ENCODE results near the gene PRSS1. TPM values are rescaled to one million over a fixed set of nuclear protein-coding genes. Genes with fewer than 3 reads are reported as not detected.

PRSS1 gene
- total RNA-seq, 1 experiment from 2014 or later, result not detected

GRCh38 chr7:142792129-142792528 is 42.9 kb downstream of the PRSS1 start:
- intact Hi-C loops (cut with micrococcal nuclease), result no loop called here
- BruUV-seq (replicated peaks), result no TSS peak
- CTCF ChIA-PET, result interaction anchor here (2.2 to 2.9 kb wide), 4 partner anchors 9 to 188 kb away, joined by 11 to 17 read pairs (median 15); no protein-coding TSS in a partner anchor
- Mint-ChIP-seq H3K36me3 (ENCODE audit: insufficient read depth, unreplicated experiment) (no peaks in the 10 kb centered on the region), H3K9me3 (ENCODE audit: unreplicated experiment) (no peaks in the 10 kb centered on the region), H3K4me1 (ENCODE audit: insufficient read depth, unreplicated experiment) (peaks cover 11% of the 10 kb centered on the region), H3K27me3 (ENCODE audit: insufficient read depth, unreplicated experiment) (peaks cover 59% of the 10 kb centered on the region), H3K4me3 (ENCODE audit: unreplicated experiment) (no peak overlapping the region), H3K27ac (ENCODE audit: low read depth, unreplicated experiment) (no peak overlapping the region)
- DNase-seq (ENCODE audit: unreplicated experiment), result no peak
- TF ChIP-seq CTCF (IDR thresholded peaks at IDR 0.05; ENCODE audit: unreplicated experiment), result no peak
- POLR2A ChIA-PET, result no interaction called here

- no peak overlapping the region for H3K4me3 Mint-ChIP-seq (ENCODE audit: unreplicated experiment)
- no peaks in the 10 kb centered on the region for H3K36me3 Mint-ChIP-seq (ENCODE audit: insufficient read depth, unreplicated experiment)
- H3K27ac Mint-ChIP-seq (ENCODE audit: low read depth, unreplicated experiment), result no peak overlapping the region
- no peak for TF ChIP-seq CTCF (IDR thresholded peaks at IDR 0.05; ENCODE audit: unreplicated experiment)
- no peak for DNase-seq (ENCODE audit: unreplicated experiment)
- H3K4me1 Mint-ChIP-seq (ENCODE audit: insufficient read depth, unreplicated experiment), result peaks cover 11% of the 10 kb centered on the region
- intact Hi-C loops (cut with micrococcal nuclease), result no loop called here
- no TSS peak for BruUV-seq (replicated peaks)
- ChIA-PET POLR2A (interaction anchor here (0.6 kb wide), 1 partner anchor 13 kb away, joined by 3 read pairs; no protein-coding TSS in a partner anchor), CTCF (interaction anchor here (2.2 to 2.7 kb wide), 3 partner anchors 10 to 188 kb away, joined by 11 to 17 read pairs (median 17); no protein-coding TSS in a partner anchor)
- H3K9me3 Mint-ChIP-seq (ENCODE audit: unreplicated experiment), result no peaks in the 10 kb centered on the region
- H3K27me3 Mint-ChIP-seq (ENCODE audit: insufficient read depth, unreplicated experiment), result peaks cover 63% of the 10 kb centered on the region
Observed at GRCh38 chr7:142792593-142792992, 43.3 kb downstream of the PRSS1 start.

GRCh38 chr7:142793156-142793555 is 43.9 kb downstream of the PRSS1 start:
- ChIA-PET POLR2A (interaction anchor here (0.6 kb wide), 1 partner anchor 12 kb away, joined by 3 read pairs; no protein-coding TSS in a partner anchor), CTCF (interaction anchor here (0.6 to 2.7 kb wide), 7 partner anchors 10 to 1648 kb away, joined by 3 to 17 read pairs (median 4); no protein-coding TSS in a partner anchor)
- no peaks in the 10 kb centered on the region for H3K36me3 Mint-ChIP-seq (ENCODE audit: insufficient read depth, unreplicated experiment)
- H3K4me3 Mint-ChIP-seq (ENCODE audit: unreplicated experiment), result no peak overlapping the region
- peaks cover 11% of the 10 kb centered on the region for H3K4me1 Mint-ChIP-seq (ENCODE audit: insufficient read depth, unreplicated experiment)
- no TSS peak for BruUV-seq (replicated peaks)
- no peak overlapping the region for H3K27ac Mint-ChIP-seq (ENCODE audit: low read depth, unreplicated experiment)
- H3K9me3 Mint-ChIP-seq (ENCODE audit: unreplicated experiment), result no peaks in the 10 kb centered on the region
- DNase-seq (ENCODE audit: unreplicated experiment), result no peak
- H3K27me3 Mint-ChIP-seq (ENCODE audit: insufficient read depth, unreplicated experiment), result peaks cover 64% of the 10 kb centered on the region
- intact Hi-C loops (cut with micrococcal nuclease), result no loop called here
- no peak for TF ChIP-seq CTCF (IDR thresholded peaks at IDR 0.05; ENCODE audit: unreplicated experiment)

GRCh38 chr7:142795339-142795863 is 46.1 kb downstream of the PRSS1 start:
- Mint-ChIP-seq H3K4me1 (ENCODE audit: insufficient read depth, unreplicated experiment) (peaks cover 11% of the 10 kb centered on the region), H3K9me3 (ENCODE audit: unreplicated experiment) (no peaks in the 10 kb centered on the region), H3K27me3 (ENCODE audit: insufficient read depth, unreplicated experiment) (peaks cover 76% of the 10 kb centered on the region), H3K4me3 (ENCODE audit: unreplicated experiment) (no peak overlapping the region), H3K36me3 (ENCODE audit: insufficient read depth, unreplicated experiment) (no peaks in the 10 kb centered on the region), H3K27ac (ENCODE audit: low read depth, unreplicated experiment) (no peak overlapping the region)
- no peak for TF ChIP-seq CTCF (IDR thresholded peaks at IDR 0.05; ENCODE audit: unreplicated experiment)
- no TSS peak for BruUV-seq (replicated peaks)
- ChIA-PET POLR2A (no interaction called here), CTCF (interaction anchor here (0.8 to 2.3 kb wide), 3 partner anchors 16 to 192 kb away, joined by 3 to 14 read pairs (median 3); no protein-coding TSS in a partner anchor)
- intact Hi-C loops (cut with micrococcal nuclease), result no loop called here
- no peak for DNase-seq (ENCODE audit: unreplicated experiment)
